Measurements from ENCODE around the gene CYP3A5. TPM values are rescaled to one million over a fixed set of nuclear protein-coding genes. Genes with fewer than 3 reads are reported as not detected.

Gene CYP3A5
- total and polyA plus RNA-seq, 9 of the 15 experiments (the other 6 are each of a cell fraction or from before 2014, with no cell fraction given) = 0.73 to 2.8 (median 1.5) TPM

DNA sequence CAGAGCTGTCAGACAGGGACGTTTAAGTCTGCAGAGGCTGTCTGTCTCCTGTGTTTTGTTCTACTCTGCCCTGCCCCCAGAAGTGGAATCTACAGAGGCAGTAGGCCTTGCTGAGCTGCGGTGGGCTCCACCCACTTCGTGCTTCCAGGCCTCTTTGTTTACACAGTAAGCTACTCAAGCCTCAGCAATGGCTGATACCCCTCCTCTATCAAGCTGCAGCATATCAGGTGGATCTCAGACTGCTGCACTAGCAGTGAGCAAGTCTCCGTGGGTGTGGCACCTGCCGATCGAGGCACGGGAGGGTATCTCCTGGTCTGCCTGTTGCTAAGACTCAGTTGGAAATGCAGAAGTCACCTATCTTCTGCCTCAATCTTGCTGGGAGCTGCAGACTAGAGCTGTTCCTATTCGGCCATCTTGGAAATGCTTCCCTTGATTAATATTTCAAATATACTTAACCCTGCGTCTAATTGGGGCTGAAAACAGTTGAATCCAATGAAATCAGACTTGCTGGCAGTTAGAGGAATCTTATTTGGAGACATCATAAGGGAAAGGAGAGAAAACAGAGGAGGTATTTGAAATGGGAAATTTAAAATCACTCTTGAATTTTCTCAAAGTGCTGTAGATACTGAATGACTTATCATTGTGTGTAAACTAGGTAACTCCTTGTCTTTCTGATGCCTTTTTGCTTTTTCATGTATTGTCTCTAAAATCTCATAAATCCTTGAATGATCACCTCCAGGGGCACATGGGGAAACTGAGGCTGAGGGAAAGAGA lies 13.8 kb upstream of the CYP3A5 start (continued):
- TF ChIP-seq, protein P1, sequence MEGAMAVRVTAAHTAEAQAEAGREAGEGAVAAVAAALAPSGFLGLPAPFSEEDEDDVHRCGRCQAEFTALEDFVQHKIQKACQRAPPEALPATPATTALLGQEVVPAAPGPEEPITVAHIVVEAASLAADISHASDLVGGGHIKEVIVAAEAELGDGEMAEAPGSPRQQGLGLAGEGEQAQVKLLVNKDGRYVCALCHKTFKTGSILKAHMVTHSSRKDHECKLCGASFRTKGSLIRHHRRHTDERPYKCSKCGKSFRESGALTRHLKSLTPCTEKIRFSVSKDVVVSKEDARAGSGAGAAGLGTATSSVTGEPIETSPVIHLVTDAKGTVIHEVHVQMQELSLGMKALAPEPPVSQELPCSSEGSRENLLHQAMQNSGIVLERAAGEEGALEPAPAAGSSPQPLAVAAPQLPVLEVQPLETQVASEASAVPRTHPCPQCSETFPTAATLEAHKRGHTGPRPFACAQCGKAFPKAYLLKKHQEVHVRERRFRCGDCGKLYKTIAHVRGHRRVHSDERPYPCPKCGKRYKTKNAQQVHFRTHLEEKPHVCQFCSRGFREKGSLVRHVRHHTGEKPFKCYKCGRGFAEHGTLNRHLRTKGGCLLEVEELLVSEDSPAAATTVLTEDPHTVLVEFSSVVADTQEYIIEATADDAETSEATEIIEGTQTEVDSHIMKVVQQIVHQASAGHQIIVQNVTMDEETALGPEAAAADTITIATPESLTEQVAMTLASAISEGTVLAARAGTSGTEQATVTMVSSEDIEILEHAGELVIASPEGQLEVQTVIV (CRISPR knock-in tag; IDR thresholded peaks at IDR 0.05; ENCODE audit: borderline replicate concordance) = no peak
- TF ChIP-seq, protein P2, sequence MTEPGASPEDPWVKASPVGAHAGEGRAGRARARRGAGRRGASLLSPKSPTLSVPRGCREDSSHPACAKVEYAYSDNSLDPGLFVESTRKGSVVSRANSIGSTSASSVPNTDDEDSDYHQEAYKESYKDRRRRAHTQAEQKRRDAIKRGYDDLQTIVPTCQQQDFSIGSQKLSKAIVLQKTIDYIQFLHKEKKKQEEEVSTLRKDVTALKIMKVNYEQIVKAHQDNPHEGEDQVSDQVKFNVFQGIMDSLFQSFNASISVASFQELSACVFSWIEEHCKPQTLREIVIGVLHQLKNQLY (CRISPR knock-in tag; conservative IDR thresholded peaks at IDR 0.05) = no peak
- peak; percentile 95 for TF ChIP-seq KLF13 (tag; IDR thresholded peaks at IDR 0.05; ENCODE audit: borderline replicate concordance, low read depth)
- TF ChIP-seq ZNF324 (CRISPR knock-in tag; IDR thresholded peaks at IDR 0.05) = no peak
- peak; percentile 72; the same call in 1 of the 2 replicates for TF ChIP-seq KLF16 (IDR thresholded peaks at IDR 0.05)
- TF ChIP-seq SP2 (IDR thresholded peaks at IDR 0.05; ENCODE audit: extremely low read depth, low read depth, low read length, poor library complexity, severe bottlenecking) = no peak
- TF ChIP-seq, protein P3, sequence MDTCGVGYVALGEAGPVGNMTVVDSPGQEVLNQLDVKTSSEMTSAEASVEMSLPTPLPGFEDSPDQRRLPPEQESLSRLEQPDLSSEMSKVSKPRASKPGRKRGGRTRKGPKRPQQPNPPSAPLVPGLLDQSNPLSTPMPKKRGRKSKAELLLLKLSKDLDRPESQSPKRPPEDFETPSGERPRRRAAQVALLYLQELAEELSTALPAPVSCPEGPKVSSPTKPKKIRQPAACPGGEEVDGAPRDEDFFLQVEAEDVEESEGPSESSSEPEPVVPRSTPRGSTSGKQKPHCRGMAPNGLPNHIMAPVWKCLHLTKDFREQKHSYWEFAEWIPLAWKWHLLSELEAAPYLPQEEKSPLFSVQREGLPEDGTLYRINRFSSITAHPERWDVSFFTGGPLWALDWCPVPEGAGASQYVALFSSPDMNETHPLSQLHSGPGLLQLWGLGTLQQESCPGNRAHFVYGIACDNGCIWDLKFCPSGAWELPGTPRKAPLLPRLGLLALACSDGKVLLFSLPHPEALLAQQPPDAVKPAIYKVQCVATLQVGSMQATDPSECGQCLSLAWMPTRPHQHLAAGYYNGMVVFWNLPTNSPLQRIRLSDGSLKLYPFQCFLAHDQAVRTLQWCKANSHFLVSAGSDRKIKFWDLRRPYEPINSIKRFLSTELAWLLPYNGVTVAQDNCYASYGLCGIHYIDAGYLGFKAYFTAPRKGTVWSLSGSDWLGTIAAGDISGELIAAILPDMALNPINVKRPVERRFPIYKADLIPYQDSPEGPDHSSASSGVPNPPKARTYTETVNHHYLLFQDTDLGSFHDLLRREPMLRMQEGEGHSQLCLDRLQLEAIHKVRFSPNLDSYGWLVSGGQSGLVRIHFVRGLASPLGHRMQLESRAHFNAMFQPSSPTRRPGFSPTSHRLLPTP (IDR thresholded peaks at IDR 0.05; ENCODE audit: borderline replicate concordance, extremely low read depth, insufficient read length) = no peak
- peak; percentile 77; the same call in 1 of the 2 replicates for TF ChIP-seq ZNF175 (CRISPR knock-in tag; IDR thresholded peaks at IDR 0.05; ENCODE audit: low read depth)
- no peak for TF ChIP-seq OTX1 (CRISPR knock-in tag; IDR thresholded peaks at IDR 0.05)
- no peak for TF ChIP-seq ZNF217 (CRISPR knock-in tag; IDR thresholded peaks at IDR 0.05)
- TF ChIP-seq, protein P4, sequence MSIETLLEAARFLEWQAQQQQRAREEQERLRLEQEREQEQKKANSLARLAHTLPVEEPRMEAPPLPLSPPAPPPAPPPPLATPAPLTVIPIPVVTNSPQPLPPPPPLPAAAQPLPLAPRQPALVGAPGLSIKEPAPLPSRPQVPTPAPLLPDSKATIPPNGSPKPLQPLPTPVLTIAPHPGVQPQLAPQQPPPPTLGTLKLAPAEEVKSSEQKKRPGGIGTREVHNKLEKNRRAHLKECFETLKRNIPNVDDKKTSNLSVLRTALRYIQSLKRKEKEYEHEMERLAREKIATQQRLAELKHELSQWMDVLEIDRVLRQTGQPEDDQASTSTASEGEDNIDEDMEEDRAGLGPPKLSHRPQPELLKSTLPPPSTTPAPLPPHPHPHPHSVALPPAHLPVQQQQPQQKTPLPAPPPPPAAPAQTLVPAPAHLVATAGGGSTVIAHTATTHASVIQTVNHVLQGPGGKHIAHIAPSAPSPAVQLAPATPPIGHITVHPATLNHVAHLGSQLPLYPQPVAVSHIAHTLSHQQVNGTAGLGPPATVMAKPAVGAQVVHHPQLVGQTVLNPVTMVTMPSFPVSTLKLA (conservative IDR thresholded peaks at IDR 0.05) = peak; percentile 46 to 88; a peak in 3 of 4 replicates
- TF ChIP-seq CREB3 (tag; conservative IDR thresholded peaks at IDR 0.05; ENCODE audit: low read depth) = peak; percentile 60; the same call in 1 of the 2 replicates

All from K562 (cell line).